ENCODE measurements around the gene PARD3. TPM values are rescaled to one million over a fixed set of nuclear protein-coding genes. Genes with fewer than 3 reads are reported as not detected.
A peak's percentile ranks its signal among the peaks of the same experiment; 100 is the strongest.
"Not testable (repeated sequence)": the region's sequence is repeated elsewhere in the genome, so short reads cannot be mapped to it uniquely, and the experiment has no call there.

Gene PARD3
- total RNA-seq, 1 donor from 2014 or later, result 97.8 TPM

DNA sequence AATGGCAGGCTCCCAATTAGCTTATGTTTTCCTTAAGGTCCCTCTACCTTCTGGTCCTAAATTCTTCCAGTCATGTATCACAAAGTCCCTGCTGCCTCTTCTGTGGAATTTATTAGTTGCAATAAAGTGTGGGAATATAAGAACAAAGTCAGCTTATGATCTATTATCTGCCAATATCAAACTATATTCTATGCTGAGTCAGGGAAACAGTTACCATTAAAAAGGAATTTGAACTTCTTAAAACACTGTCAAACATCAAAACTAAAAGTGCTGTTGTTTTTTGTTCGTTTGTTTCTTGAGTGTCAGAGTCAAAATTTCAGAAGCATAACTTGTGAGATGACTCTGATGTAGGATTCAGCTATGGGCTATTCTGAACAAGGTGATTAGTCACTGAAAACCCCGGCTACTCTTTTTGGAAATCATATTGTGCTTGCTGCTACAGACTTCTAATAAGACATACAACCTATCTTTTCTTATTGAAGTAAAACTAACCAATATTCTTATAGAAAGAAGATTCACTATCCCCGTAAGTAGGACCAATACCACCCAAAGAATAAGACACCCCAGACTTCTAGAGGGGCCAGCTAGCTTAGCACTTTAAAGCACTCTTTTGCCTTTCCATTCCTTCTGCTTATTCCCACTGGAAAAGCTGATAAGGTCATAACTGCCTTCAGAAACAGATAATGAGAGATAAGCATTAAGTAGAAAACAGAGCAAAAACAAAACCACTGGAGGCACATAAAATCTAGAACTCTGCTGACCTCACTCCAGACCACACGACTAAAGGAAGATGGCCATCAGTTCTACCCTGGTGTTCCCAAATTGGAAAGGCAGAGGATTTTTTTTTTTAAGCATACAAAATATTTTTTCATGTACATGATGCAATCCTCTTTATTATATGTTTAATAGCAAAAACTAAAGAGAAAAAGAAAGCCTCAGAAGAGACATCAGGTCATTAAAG, 370.6 kb downstream of the PARD3 start:
- H3K4me3 ChIP-seq (ENCODE audit: low read depth, low read length), result no peak overlapping the region
- no peak for DNase-seq (ENCODE audit: low read depth)
- TF ChIP-seq, protein P1, sequence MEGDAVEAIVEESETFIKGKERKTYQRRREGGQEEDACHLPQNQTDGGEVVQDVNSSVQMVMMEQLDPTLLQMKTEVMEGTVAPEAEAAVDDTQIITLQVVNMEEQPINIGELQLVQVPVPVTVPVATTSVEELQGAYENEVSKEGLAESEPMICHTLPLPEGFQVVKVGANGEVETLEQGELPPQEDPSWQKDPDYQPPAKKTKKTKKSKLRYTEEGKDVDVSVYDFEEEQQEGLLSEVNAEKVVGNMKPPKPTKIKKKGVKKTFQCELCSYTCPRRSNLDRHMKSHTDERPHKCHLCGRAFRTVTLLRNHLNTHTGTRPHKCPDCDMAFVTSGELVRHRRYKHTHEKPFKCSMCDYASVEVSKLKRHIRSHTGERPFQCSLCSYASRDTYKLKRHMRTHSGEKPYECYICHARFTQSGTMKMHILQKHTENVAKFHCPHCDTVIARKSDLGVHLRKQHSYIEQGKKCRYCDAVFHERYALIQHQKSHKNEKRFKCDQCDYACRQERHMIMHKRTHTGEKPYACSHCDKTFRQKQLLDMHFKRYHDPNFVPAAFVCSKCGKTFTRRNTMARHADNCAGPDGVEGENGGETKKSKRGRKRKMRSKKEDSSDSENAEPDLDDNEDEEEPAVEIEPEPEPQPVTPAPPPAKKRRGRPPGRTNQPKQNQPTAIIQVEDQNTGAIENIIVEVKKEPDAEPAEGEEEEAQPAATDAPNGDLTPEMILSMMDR (conservative IDR thresholded peaks at IDR 0.05; ENCODE audit: low read depth, low read length), result no peak

DNA sequence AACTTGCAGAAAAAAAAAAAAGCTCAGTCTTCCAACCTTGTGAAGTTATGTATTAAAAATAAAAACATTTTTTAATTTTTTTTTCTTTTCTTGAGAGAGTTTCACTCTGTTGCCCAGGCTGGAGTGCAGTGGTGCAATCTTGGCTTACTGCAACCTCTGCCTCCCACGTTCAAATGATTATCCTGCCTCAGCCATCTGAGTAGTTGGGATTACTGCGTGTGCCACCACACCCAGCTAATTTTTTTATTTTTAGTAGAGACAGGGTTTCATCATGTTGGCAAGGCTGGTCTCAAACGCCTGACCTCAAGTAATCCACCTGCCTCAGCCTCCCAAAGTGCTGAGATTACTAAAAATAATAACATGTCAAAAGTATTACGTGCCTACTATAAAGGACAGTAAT, 375.7 kb downstream of the PARD3 start:
- not testable (repeated sequence) for H3K4me3 ChIP-seq (ENCODE audit: low read depth, low read length)
- peak; percentile 22 for DNase-seq (ENCODE audit: low read depth)

DNA sequence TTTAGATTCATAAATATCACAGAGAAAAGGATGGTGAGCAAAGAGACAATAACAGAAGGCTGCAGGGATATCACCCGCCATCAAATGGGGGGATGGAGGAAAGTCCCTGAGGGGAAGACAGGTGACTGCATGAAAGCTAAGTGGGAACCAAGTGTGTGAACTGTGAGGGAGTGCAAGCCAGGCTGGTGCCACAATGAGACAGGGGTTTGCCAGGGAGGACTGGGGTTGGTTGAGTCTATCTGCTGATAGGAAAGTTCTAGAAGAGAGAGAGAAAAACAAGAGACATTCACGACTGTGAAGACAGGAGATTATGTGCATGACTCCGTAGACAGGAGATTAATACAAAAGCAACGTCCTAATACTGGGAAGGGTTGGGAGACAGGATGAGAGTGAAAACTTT, 376.4 kb downstream of the PARD3 start:
- DNase-seq (ENCODE audit: low read depth), result no peak
- no peak overlapping the region for H3K4me3 ChIP-seq (ENCODE audit: low read depth, low read length)
- TF ChIP-seq, protein P1 (conservative IDR thresholded peaks at IDR 0.05; ENCODE audit: low read depth, low read length), result no peak

DNA sequence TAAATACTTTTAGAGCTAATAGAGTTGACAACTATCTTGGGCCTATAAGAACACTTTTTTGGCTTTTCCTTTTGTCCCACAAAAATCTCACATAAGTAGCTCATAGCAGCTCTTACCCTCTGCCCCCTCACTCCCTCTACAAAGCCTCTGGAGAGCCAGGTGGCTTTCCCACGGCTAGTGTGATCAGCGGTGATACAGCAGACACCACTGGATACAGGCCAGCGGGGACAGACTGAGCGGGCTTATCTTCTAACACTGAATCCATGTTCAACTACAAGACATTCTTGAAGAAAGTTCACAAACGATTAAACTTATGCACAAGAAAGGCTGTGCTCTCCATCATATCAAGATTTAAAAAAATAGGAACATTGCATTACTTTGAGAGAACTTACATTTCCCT, 377.2 kb downstream of the PARD3 start:
- no peak for DNase-seq (ENCODE audit: low read depth)
- TF ChIP-seq, protein P1 (conservative IDR thresholded peaks at IDR 0.05; ENCODE audit: low read depth, low read length), result no peak
- no peak overlapping the region for H3K4me3 ChIP-seq (ENCODE audit: low read depth, low read length)

DNA sequence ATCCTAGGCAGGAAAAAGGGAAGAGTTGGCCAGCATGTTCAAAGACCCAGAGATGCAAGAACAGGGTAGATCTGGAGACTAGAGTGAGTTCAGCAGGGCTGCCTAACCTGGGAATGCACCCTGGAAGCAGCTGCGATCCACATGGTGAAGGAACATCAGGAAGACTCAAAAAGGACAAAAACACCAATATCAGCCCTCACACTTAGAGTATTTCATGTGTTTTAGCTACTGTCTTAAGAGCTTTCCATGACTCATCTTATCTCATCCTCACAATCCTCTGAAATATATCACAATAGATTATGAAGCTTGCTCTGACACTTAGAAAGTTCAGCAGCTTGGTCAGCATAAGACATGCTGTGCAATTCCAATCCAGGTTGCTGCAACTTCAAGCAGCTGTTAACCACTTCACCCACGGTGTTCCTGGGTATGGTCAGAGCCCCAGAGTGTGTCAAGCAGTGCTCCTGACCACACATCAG, 380.9 kb downstream of the PARD3 start:
- no peak for DNase-seq (ENCODE audit: low read depth)
- H3K4me3 ChIP-seq (ENCODE audit: low read depth, low read length), result no peak overlapping the region
- TF ChIP-seq, protein P1 (conservative IDR thresholded peaks at IDR 0.05; ENCODE audit: low read depth, low read length), result no peak

DNA sequence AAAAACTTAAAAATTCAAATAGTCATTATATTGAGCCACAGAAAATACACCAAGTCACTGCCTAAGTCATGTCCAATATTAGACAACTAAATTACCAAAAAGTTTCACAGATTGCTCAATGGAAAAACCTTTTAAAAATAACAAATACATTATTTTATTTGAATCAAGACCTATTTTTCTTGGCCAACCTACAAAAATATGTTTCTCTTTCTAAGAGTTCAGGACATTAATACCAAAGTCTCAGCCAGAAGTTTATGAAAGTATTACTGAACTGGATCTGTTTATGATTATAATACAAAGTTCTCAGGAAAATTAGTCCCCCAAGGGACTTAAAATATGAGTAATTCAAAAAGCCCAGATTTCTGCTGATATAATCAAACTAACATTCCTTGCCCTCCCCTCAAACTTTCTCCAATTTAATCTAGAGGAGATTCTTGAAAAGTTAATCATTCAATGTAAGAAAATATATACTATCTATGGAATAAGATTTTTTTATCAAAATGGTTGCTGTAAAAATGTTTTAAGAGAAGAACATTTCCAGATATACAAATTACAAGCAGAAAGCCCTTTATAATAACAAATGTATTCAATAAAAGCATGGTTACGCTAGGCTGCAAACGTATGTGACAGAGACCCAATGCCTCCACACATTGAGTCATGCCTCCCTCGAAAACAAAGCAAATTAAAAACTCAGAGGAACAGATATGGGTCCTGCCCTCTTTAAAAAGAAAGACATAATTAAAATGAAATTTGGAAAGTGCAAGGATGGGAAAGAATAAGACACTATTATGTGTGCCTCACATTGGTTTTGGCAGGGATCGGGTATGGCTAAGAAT, 381.6 kb downstream of the PARD3 start:
- no peak for DNase-seq (ENCODE audit: low read depth)
- H3K4me3 ChIP-seq (ENCODE audit: low read depth, low read length), result no peak overlapping the region
- TF ChIP-seq, protein P1 (conservative IDR thresholded peaks at IDR 0.05; ENCODE audit: low read depth, low read length), result no peak

DNA sequence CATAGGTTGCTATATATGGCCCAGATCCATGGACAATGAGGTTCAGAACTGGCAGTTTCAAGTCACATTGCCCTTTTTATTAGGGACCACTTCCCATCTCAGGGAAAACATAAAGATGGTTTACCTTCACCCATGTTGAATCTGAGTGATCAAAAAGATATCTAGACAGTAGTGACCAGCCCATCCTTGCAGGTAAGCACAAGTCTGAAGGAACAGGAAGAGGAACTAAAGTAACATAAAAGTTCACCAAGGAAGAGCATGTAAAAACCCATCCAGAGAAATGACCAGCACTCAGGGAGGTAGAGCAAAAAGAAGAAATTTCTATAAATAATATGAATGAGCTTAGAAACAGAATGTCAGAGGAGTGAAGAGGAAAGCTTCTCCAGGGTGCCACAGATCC, 382.5 kb downstream of the PARD3 start:
- no peak for DNase-seq (ENCODE audit: low read depth)
- TF ChIP-seq, protein P1 (conservative IDR thresholded peaks at IDR 0.05; ENCODE audit: low read depth, low read length), result no peak
- no peak overlapping the region for H3K4me3 ChIP-seq (ENCODE audit: low read depth, low read length)
